Effector memory CD8-positive, alpha-beta T cell (primary cell): ENCODE measurements around the gene OTOA.
"Not testable (repeated sequence)": the region's sequence is repeated elsewhere in the genome, so short reads cannot be mapped to it uniquely, and the experiment has no call there.

Experiments used
- ATAC-seq: fragments of 150-1000 bp; cut with Tn5 transposase; replicated peaks from 2 replicates; pipeline ENCODE4 v1.10.0; 2021; ENCODE audit warnings: mild to moderate bottlenecking, moderate library complexity
- DNase-seq, 3 experiments: peaks; one replicate each; pipeline ENCODE4 v3.0.0; 2021
- H3K27ac Mint-ChIP-seq, 2 donors: one replicate each; pipeline ENCODE4 v1.8.0; 2022; ENCODE audit warnings: mild to moderate bottlenecking in 2 of 2, mixed read lengths in 2 of 2, moderate library complexity in 2 of 2
- H3K27me3 Mint-ChIP-seq, 2 donors: one replicate each; pipeline ENCODE4 v1.8.0; 2022; ENCODE audit warnings: mixed read lengths in 2 of 2
- H3K36me3 Mint-ChIP-seq: one replicate; pipeline ENCODE4 v1.8.0; 2022; ENCODE audit warnings: mild to moderate bottlenecking, moderate library complexity, mixed read lengths; ENCODE audit not compliant: insufficient read depth
- H3K4me1 Mint-ChIP-seq, 2 donors: one replicate each; pipeline ENCODE4 v1.8.0; 2022; ENCODE audit warnings: low read depth in 2 of 2, mixed read lengths in 2 of 2
- H3K4me3 Mint-ChIP-seq, 2 donors: one replicate each; pipeline ENCODE4 v1.8.0; 2022; ENCODE audit warnings: mild to moderate bottlenecking in 2 of 2, mixed read lengths in 2 of 2, moderate library complexity in 2 of 2
- H3K9me3 Mint-ChIP-seq, 2 donors: one replicate each; pipeline ENCODE4 v1.8.0; 2022; ENCODE audit warnings: mixed read lengths in 2 of 2
- total RNA-seq, 9 experiments: gene quantifications; one replicate each; lab custom pipeline; 2026; lab: John Stamatoyannopoulos, UW

OTOA gene
- total RNA-seq, result 0 to 0.29 (median 0.11) reads per million in 9 experiments

DNA sequence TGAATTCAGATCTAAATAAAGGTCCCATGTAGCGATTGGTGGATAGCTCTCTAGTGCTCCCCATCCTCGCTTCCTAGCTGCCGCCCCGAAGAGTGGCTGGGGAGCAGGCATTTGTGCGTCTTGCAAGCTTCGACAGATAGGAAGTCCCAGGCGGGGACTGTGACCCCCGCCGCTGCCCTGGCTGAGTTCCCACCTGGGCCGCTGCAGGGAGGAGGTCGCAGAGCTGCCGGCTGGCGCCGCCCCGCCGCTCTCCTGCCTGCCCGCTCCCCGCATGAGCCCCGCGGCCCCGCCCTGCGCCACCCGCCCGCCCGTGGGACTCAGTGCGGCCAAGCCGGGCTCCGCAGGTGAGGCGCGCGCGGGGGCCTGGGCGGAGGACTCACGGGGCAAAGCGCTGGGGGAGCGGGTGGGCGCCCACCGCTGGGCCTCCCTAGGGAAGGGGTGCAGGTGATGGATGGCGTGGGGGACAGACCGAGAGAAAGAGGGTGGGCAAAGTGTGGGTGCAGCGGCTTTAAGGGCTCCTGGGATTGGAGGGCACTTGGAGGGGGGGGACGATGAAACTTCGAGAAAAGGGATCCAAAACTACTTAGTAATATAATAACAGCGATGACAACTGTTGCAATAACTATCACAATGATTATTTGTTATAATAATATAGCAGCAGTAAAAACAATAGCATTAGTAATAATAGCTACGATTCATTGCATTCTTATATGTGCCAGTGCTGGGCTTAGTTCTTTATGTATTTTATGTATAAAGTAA lies at the start of gene OTOA:
OTOA (plus strand) TSS at position 80 of the 759 bp plus-strand sequence. CDS start 14,547 bp downstream, outside the sequence.
- ATAC-seq (peak; percentile 82), DNase-seq (peak in 1 of 3 experiments; percentile 10)
- H3K4me1 Mint-ChIP-seq, result peaks cover 5 to 10% of the 10 kb centered on the region in 2 donors
- peaks cover 0 to 22% of the 10 kb centered on the region in 2 donors for H3K27me3 Mint-ChIP-seq
- peaks cover 12% of the 10 kb centered on the region for H3K36me3 Mint-ChIP-seq
- no peak within 1 kb of the TSS for H3K27ac Mint-ChIP-seq
- H3K9me3 Mint-ChIP-seq, result no peaks in the 10 kb centered on the region
- peak within 1 kb of the TSS; percentile 69 to 71 for H3K4me3 Mint-ChIP-seq

- H3K9me3 Mint-ChIP-seq, result no peaks in the 10 kb centered on the region
- H3K27me3 Mint-ChIP-seq, result no peaks in the 10 kb centered on the region
- ATAC-seq (no peak), DNase-seq (no peak)
- no peak overlapping the region for H3K4me3 Mint-ChIP-seq
- H3K36me3 Mint-ChIP-seq, result peaks cover 36% of the 10 kb centered on the region
- H3K27ac Mint-ChIP-seq, result peak overlapping the region; percentile 56 to 74
- peaks cover 37 to 60% of the 10 kb centered on the region in 2 donors for H3K4me1 Mint-ChIP-seq
Observed at GRCh38 chr16:21614896-21615295, 48.9 kb upstream of the OTOA start.

GRCh38 chr16:21617607-21618006 lies 46.2 kb upstream of the OTOA start:
- no peaks in the 10 kb centered on the region for H3K27me3 Mint-ChIP-seq
- no peak for ATAC-seq
- no peaks in the 10 kb centered on the region for H3K9me3 Mint-ChIP-seq
- no peak for DNase-seq
- H3K36me3 Mint-ChIP-seq, result peaks cover 36% of the 10 kb centered on the region
- no peak overlapping the region for H3K27ac Mint-ChIP-seq
- H3K4me1 Mint-ChIP-seq, result peaks cover 23 to 46% of the 10 kb centered on the region in 2 donors
- no peak overlapping the region for H3K4me3 Mint-ChIP-seq

DNA sequence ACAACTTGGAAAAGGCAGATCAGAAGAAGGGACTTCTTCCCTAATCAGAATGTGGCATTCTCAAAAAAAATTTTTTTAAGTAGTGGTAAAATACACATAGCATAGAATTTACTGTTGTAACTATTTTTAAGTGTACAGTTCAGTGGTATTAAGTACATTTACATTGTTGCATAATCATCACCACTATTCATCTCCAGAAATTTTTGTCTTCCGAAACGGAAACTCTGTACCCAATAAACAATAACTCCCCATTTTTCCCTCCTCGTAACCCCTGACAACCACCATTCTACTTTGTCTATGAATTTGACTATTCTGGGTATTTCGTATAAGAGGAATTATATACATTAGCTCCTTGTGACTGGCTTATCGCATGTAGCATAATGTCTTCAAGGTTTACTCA lies 45.5 kb upstream of the OTOA start:
- Mint-ChIP-seq H3K9me3 (no peaks in the 10 kb centered on the region), H3K4me1 (peaks cover 23 to 43% of the 10 kb centered on the region in 2 donors), H3K27ac (no peak overlapping the region), H3K36me3 (peaks cover 34% of the 10 kb centered on the region), H3K27me3 (no peaks in the 10 kb centered on the region), H3K4me3 (no peak overlapping the region)
- DNase-seq (no peak), ATAC-seq (no peak)

GRCh38 chr16:21619765-21620425 lies 43.9 kb upstream of the OTOA start:
- H3K9me3 Mint-ChIP-seq, result no peaks in the 10 kb centered on the region
- ATAC-seq, result no peak
- H3K27ac Mint-ChIP-seq, result no peak overlapping the region
- peaks cover 44% of the 10 kb centered on the region for H3K36me3 Mint-ChIP-seq
- no peak overlapping the region for H3K4me3 Mint-ChIP-seq
- H3K27me3 Mint-ChIP-seq, result no peaks in the 10 kb centered on the region
- H3K4me1 Mint-ChIP-seq, result peaks cover 21 to 35% of the 10 kb centered on the region in 2 donors
- no peak for DNase-seq

DNA sequence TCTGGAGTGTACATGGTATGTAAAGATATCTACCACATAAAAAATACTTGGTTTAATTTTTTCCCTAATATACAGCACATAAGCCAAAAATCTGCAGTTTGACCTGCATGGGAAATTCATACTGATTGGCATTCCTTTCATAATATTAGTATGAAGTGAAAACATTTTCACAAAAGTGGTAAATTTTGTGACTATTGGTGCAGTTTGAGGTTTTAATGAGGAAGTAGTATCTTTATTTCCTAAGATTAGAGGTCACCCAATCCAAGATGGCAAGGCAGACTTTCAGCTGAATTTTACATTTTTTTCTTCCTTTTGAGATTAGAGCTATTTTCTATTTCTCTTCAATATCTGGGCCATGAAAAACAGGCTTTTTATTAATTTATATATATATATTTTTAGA lies 43.2 kb upstream of the OTOA start:
- Mint-ChIP-seq H3K4me1 (peaks cover 17 to 28% of the 10 kb centered on the region in 2 donors), H3K27ac (peak overlapping the region; percentile 8 to 75), H3K9me3 (no peaks in the 10 kb centered on the region), H3K4me3 (no peak overlapping the region), H3K27me3 (no peaks in the 10 kb centered on the region), H3K36me3 (peaks cover 44% of the 10 kb centered on the region)
- ATAC-seq (no peak), DNase-seq (no peak)

DNA sequence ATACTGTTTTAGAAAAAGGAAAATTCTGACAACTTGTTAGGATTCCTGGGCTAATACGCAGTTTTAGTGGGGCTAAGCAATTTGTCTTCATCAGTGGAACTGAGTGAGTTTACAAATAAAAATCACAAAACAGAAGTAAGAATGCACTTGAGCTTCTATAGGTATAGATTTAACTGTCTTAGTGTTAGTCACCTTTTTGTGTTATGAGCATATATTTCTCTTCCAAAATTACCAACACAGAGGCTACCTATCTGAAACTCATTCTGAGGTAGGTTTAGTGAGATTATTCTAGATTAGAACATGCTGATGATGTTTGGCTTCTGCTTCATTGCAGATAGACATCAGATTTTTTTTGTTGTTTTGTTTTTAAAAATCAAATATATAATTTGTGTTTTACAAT lies 41.2 kb upstream of the OTOA start:
- H3K27ac Mint-ChIP-seq, result peak overlapping the region in 1 of 2 donors; percentile 8
- H3K36me3 Mint-ChIP-seq, result peaks cover 53% of the 10 kb centered on the region
- H3K27me3 Mint-ChIP-seq, result no peaks in the 10 kb centered on the region

GRCh38 chr16:21625026-21625425 lies 38.7 kb upstream of the OTOA start:
- Mint-ChIP-seq H3K4me1 (peaks cover 13 to 24% of the 10 kb centered on the region in 2 donors), H3K27ac (no peak overlapping the region), H3K36me3 (peaks cover 48% of the 10 kb centered on the region), H3K4me3 (no peak overlapping the region), H3K9me3 (no peaks in the 10 kb centered on the region), H3K27me3 (no peaks in the 10 kb centered on the region)
- no peak for ATAC-seq
- DNase-seq, result no peak

More for the DNA sequence above, 41.2 kb upstream of the OTOA start:
- DNase-seq, result no peak
- H3K9me3 Mint-ChIP-seq, result no peaks in the 10 kb centered on the region
- ATAC-seq, result no peak
- no peak overlapping the region for H3K4me3 Mint-ChIP-seq
- peaks cover 17 to 30% of the 10 kb centered on the region in 2 donors for H3K4me1 Mint-ChIP-seq

- H3K36me3 Mint-ChIP-seq, result peaks cover 47% of the 10 kb centered on the region
- H3K4me1 Mint-ChIP-seq, result peaks cover 10 to 15% of the 10 kb centered on the region in 2 donors
- H3K4me3 Mint-ChIP-seq, result peak overlapping the region; percentile 43 to 45
- peak overlapping the region; percentile 82 to 89 for H3K27ac Mint-ChIP-seq
- H3K27me3 Mint-ChIP-seq, result no peaks in the 10 kb centered on the region
- DNase-seq (peak in 1 of 3 experiments; percentile 5), ATAC-seq (peak; percentile 86)
- no peaks in the 10 kb centered on the region for H3K9me3 Mint-ChIP-seq
Observed at GRCh38 chr16:21626659-21627277, 37.0 kb upstream of the OTOA start.

DNA sequence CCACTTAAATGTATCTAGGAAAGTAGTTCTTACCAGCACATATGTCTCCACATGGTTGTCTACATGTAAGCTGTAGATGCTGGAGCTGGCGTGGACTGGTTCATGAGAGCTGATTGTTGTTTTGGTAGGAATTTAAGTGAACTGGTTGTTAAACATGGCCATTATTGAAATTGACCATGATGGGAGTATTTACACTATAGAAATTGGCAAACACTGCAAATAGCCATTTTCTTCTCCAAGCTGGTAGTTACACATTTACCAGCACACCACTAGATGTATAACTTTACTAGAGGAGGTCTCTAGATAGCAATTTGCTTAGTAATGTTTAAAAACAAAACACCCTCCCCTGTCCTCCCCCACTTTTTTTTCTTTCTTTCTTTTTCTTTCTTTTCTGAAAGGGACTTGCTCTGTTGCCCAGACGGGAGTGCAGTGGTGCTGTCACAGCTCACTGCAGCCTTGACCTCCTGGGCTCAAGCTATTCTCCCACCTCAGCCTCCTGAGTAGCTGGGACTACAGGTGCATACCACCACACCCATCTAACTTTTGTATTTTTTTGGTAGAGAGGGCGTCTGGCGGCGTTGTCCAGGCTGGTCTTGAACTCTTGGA lies 35.5 kb upstream of the OTOA start:
- Mint-ChIP-seq H3K36me3 (peaks cover 44% of the 10 kb centered on the region), H3K4me3 (no peak overlapping the region), H3K4me1 (peaks cover 10 to 15% of the 10 kb centered on the region in 2 donors), H3K9me3 (no peaks in the 10 kb centered on the region), H3K27me3 (no peaks in the 10 kb centered on the region), H3K27ac (peak overlapping the region in 1 of 2 donors; percentile 35)
- no peak for ATAC-seq
- DNase-seq, result no peak

DNA sequence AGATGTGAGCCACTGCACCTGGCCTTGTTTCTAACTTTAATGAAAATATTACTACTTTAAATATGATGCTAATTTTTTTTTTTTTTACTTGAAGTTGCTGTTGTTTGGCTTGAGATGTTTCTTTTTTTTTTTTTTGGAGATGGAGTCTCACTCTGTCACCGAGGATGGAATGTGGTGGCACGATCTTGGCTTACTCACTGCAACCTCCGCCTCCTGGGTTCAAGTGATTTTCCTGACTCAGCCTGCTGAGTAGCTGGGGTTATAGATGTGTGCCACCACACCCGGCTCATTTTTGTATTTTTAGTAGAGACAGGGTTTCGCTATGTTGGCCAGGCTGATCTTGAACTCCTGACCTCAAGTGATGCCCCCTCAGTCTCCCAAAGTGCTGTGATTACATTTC lies 35.0 kb upstream of the OTOA start:
- DNase-seq (no peak), ATAC-seq (no peak)
- H3K4me3 Mint-ChIP-seq, result no peak overlapping the region
- no peaks in the 10 kb centered on the region for H3K9me3 Mint-ChIP-seq
- H3K27ac Mint-ChIP-seq, result peak overlapping the region in 1 of 2 donors; percentile 35
- H3K36me3 Mint-ChIP-seq, result peaks cover 41% of the 10 kb centered on the region
- H3K4me1 Mint-ChIP-seq, result peaks cover 10 to 15% of the 10 kb centered on the region in 2 donors
- no peaks in the 10 kb centered on the region for H3K27me3 Mint-ChIP-seq

DNA sequence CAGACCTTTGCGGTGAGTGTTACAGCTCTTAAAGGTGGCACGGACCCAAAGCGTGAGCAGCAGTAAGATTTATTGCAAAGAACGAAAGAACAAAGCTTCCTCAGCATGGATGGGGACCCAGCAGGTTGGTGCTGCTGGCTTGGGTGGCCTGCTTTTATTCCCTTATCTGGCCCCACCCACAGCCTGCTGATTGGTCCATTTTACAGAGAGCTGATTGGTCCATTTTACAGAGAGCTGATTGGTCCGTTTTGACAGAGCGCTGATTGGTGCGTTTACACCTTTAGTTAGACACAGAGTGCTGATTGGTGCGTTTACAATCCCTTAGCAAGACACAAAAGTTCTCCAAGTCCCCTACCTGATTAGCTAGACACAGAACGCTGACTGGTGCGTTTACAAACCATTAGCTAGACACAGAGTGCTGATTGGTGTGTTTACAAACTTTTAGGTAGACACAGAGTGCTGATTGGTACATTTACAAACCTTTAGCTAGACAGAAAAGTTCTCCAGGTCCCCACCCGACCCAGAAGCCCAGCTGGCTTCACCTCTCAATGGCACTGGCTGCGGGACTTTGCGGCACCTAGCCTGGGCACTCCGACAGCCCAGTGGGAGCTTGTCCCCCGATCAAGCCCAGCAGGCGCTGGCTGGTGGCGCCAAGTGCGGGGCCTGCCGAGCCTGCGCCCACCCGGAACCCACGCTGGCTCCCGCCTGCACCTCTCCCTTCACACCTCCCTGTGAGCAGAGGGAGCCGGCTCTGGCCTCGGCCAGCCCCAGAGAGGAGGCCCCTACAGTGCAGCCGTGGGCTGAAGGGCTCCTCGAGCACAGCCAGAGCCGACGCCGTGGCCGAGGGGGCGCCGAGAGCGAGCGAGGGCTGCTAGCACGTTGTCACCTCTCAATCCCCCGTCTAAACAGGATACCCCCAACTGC lies 33.9 kb upstream of the OTOA start:
- not testable (repeated sequence) for H3K27me3 Mint-ChIP-seq, H3K27ac Mint-ChIP-seq, ATAC-seq, H3K4me3 Mint-ChIP-seq, DNase-seq, H3K9me3 Mint-ChIP-seq
- H3K4me1 Mint-ChIP-seq, result peaks cover 10 to 15% of the 10 kb centered on the region in 2 donors
- peaks cover 34% of the 10 kb centered on the region for H3K36me3 Mint-ChIP-seq
